ENCODE results near the gene PPP2R2D.

The PPP2R2D gene

DNA sequence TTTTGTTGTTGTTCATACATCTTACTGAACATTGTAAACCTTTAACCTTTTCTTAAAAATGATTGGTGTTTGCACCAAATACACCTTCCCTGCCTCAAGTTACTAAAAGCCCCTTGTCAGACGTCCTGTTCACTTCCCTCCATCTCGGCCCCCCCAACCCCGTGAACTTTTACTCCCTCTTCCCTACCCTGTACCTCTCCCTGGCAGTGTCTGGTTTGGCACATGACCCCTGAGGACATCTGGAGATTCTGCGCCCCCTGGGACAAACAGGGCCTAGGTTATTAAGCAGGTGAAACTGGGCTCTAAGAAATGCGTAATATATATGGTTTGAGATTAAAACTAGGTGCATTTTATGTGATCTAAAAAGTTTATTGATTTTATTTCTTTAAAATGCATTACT is 1.4 kb downstream of the PPP2R2D start (continued):
- TF ChIP-seq, protein P1, sequence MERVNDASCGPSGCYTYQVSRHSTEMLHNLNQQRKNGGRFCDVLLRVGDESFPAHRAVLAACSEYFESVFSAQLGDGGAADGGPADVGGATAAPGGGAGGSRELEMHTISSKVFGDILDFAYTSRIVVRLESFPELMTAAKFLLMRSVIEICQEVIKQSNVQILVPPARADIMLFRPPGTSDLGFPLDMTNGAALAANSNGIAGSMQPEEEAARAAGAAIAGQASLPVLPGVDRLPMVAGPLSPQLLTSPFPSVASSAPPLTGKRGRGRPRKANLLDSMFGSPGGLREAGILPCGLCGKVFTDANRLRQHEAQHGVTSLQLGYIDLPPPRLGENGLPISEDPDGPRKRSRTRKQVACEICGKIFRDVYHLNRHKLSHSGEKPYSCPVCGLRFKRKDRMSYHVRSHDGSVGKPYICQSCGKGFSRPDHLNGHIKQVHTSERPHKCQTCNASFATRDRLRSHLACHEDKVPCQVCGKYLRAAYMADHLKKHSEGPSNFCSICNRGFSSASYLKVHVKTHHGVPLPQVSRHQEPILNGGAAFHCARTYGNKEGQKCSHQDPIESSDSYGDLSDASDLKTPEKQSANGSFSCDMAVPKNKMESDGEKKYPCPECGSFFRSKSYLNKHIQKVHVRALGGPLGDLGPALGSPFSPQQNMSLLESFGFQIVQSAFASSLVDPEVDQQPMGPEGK (CRISPR knock-in tag; IDR thresholded peaks at IDR 0.05; ENCODE audit: borderline replicate concordance) = no peak
- TF ChIP-seq ZNF8 (CRISPR knock-in tag; IDR thresholded peaks at IDR 0.05) (no peak), ZFP30 (CRISPR knock-in tag; IDR thresholded peaks at IDR 0.05) (no peak), SNAI2 (CRISPR knock-in tag; IDR thresholded peaks at IDR 0.05) (no peak)

- no peak for ATAC-seq
- TF ChIP-seq, protein P2, sequence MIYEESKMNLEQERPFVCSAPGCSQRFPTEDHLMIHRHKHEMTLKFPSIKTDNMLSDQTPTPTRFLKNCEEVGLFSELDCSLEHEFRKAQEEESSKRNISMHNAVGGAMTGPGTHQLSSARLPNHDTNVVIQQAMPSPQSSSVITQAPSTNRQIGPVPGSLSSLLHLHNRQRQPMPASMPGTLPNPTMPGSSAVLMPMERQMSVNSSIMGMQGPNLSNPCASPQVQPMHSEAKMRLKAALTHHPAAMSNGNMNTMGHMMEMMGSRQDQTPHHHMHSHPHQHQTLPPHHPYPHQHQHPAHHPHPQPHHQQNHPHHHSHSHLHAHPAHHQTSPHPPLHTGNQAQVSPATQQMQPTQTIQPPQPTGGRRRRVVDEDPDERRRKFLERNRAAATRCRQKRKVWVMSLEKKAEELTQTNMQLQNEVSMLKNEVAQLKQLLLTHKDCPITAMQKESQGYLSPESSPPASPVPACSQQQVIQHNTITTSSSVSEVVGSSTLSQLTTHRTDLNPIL (CRISPR knock-in tag; IDR thresholded peaks at IDR 0.05; ENCODE audit: low read depth) = no peak
- TF ChIP-seq CSRNP3 (CRISPR knock-in tag; IDR thresholded peaks at IDR 0.05) = no peak
- no peak for TF ChIP-seq ZNF70 (CRISPR knock-in tag; IDR thresholded peaks at IDR 0.05)
- TF ChIP-seq ZFP3 (CRISPR knock-in tag; IDR thresholded peaks at IDR 0.05) = no peak
- TF ChIP-seq ZC3H10 (CRISPR knock-in tag; IDR thresholded peaks at IDR 0.05) = no peak
- TF ChIP-seq CSDC2 (CRISPR knock-in tag; IDR thresholded peaks at IDR 0.05) = no peak
Observed at GRCh38 chr10:131902691-131903090, 1.9 kb downstream of the PPP2R2D start.

DNA sequence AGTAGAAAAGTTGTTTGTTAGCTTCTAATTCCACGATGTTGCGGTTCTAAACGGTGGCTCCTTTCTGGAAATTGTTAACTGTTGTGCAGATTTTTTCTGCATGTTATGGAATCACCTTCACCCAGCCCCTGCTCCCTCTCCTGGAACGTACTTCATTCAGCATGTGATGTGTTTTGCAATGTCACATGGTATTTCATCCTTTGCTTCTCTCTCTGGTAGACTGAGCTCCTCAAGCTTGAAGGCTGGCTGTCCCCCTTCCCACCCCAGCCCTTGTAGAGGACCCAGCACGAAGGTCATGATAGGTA is 4.4 kb downstream of the PPP2R2D start:
- TF ChIP-seq RARB (CRISPR knock-in tag; IDR thresholded peaks at IDR 0.05) (no peak), CSDC2 (CRISPR knock-in tag; IDR thresholded peaks at IDR 0.05) (no peak), ZC3H10 (CRISPR knock-in tag; IDR thresholded peaks at IDR 0.05) (no peak), TOX (CRISPR knock-in tag; IDR thresholded peaks at IDR 0.05; ENCODE audit: borderline replicate concordance) (no peak), SNAI2 (CRISPR knock-in tag; IDR thresholded peaks at IDR 0.05) (no peak), ZNF565 (CRISPR knock-in tag; conservative IDR thresholded peaks at IDR 0.05; ENCODE audit: low read depth) (no peak), GLIS3 (CRISPR knock-in tag; IDR thresholded peaks at IDR 0.05) (no peak), ZFP30 (CRISPR knock-in tag; IDR thresholded peaks at IDR 0.05) (no peak), ISL1 (CRISPR knock-in tag; IDR thresholded peaks at IDR 0.05) (no peak), TSHZ2 (CRISPR knock-in tag; IDR thresholded peaks at IDR 0.05) (no peak), ZNF70 (CRISPR knock-in tag; IDR thresholded peaks at IDR 0.05) (no peak)
- TF ChIP-seq, protein P2 (CRISPR knock-in tag; IDR thresholded peaks at IDR 0.05; ENCODE audit: low read depth) = no peak
- TF ChIP-seq, protein P1 (CRISPR knock-in tag; IDR thresholded peaks at IDR 0.05; ENCODE audit: borderline replicate concordance) = no peak
- no peak for ATAC-seq

GRCh38 chr10:131905603-131906268 is 4.9 kb downstream of the PPP2R2D start:
- no peak for ATAC-seq
- TF ChIP-seq, protein P1 (CRISPR knock-in tag; IDR thresholded peaks at IDR 0.05; ENCODE audit: borderline replicate concordance) = no peak
- no peak for TF ChIP-seq ISL1 (CRISPR knock-in tag; IDR thresholded peaks at IDR 0.05)
- TF ChIP-seq ARNTL (CRISPR knock-in tag; IDR thresholded peaks at IDR 0.05; ENCODE audit: borderline replicate concordance, low read depth) = no peak
- no peak for TF ChIP-seq ZNF565 (CRISPR knock-in tag; conservative IDR thresholded peaks at IDR 0.05; ENCODE audit: low read depth)
- TF ChIP-seq SNAI2 (CRISPR knock-in tag; IDR thresholded peaks at IDR 0.05) = no peak
- TF ChIP-seq CSRNP3 (CRISPR knock-in tag; IDR thresholded peaks at IDR 0.05) = no peak
- no peak for TF ChIP-seq OSR1 (CRISPR knock-in tag; IDR thresholded peaks at IDR 0.05)

All from SK-N-SH treated with all-trans-retinoic acid at 6 μM for 48 hours (cell line).